Fibroblast of lung (primary cell): ENCODE results near the gene CATSPERD. TPM values are rescaled to one million over a fixed set of nuclear protein-coding genes. Genes with fewer than 3 reads are reported as not detected.

Experiments used
- DNase-seq, 2 donors: peaks; one replicate each; pipeline versions ENCODE4 v3.0.0 to v3.0.0-alpha.2; 2010; ENCODE audit warnings: low read depth in 2 of 2
- H2AFZ ChIP-seq: 2 replicates; pipeline ENCODE4 v1.5.1; 2012; ENCODE audit warnings: low read length, control low read depth, inconsistent platforms
- H3K27ac ChIP-seq: 2 replicates; pipeline ENCODE4 v1.5.1; 2011; ENCODE audit warnings: low read length, control low read depth; ENCODE audit not compliant: insufficient read depth
- H3K27me3 ChIP-seq: 2 replicates; pipeline ENCODE4 v1.5.1; 2011; ENCODE audit warnings: mild to moderate bottlenecking, low read length; ENCODE audit not compliant: control insufficient read depth, insufficient read depth
- H3K36me3 ChIP-seq: 2 replicates; pipeline ENCODE4 v1.5.1; 2011; ENCODE audit warnings: low read length; ENCODE audit not compliant: control insufficient read depth, insufficient read depth
- H3K4me1 ChIP-seq: 2 replicates; pipeline ENCODE4 v1.5.1; 2011; ENCODE audit warnings: low read length; ENCODE audit not compliant: control insufficient read depth, insufficient read depth; ENCODE audit errors: extremely low read depth
- H3K4me2 ChIP-seq: 2 replicates; pipeline ENCODE4 v1.5.1; 2011; ENCODE audit warnings: low read length, control low read depth; ENCODE audit not compliant: insufficient read depth; ENCODE audit errors: extremely low read depth
- H3K4me3 ChIP-seq, 4 experiments: fragments of 200-600 bp in 1 of 4; sonication (generic) in 1 of 4; replicated peaks in 1 of 4; 2 replicates each; pipeline ENCODE4 v1.5.1; 2011 to 2016; ENCODE audit warnings: low read length in 4 of 4, low read depth in 3 of 4, mild to moderate bottlenecking in 3 of 4, control low read depth in 2 of 4, inconsistent platforms in 1 of 4, mixed read lengths in 1 of 4; ENCODE audit not compliant: insufficient read depth in 1 of 4; ENCODE audit errors: control extremely low read depth in 1 of 4
- H3K79me2 ChIP-seq: 2 replicates; pipeline ENCODE4 v1.5.1; 2012; ENCODE audit warnings: mild to moderate bottlenecking, low read length, inconsistent platforms; ENCODE audit not compliant: control insufficient read depth, insufficient read depth
- H3K9ac ChIP-seq: 2 replicates; pipeline ENCODE4 v1.5.1; 2011; ENCODE audit warnings: mild to moderate bottlenecking, low read length, control low read depth; ENCODE audit not compliant: insufficient read depth
- H3K9me3 ChIP-seq: 2 replicates; pipeline ENCODE4 v1.5.1; 2012; ENCODE audit warnings: low read depth, low read length; ENCODE audit not compliant: control insufficient read depth, insufficient read depth
- H4K20me1 ChIP-seq: 2 replicates; pipeline ENCODE4 v1.5.1; 2011; ENCODE audit warnings: low read length; ENCODE audit not compliant: control insufficient read depth, insufficient read depth; ENCODE audit errors: extremely low read depth
- CTCF ChIP-seq, 2 donors: IDR thresholded peaks in 1 of 2; conservative IDR thresholded peaks in 1 of 2; 1 replicate in 1 of 2; 2 replicates in 1 of 2; pipeline ENCODE4 v1.5.1; 2011 to 2012; ENCODE audit warnings: low read length in 2 of 2, control low read depth in 1 of 2, inconsistent platforms in 1 of 2, low read depth in 1 of 2, mild to moderate bottlenecking in 1 of 2
- EZH2 ChIP-seq: IDR thresholded peaks from 2 replicates; pipeline ENCODE4 v1.5.1; 2012; ENCODE audit warnings: low read length, control low read depth, mild to moderate bottlenecking; ENCODE audit errors: missing control alignments
- polyA plus RNA-seq, 2 donors: library from polyadenylated mRNA; depleted of rRNA in 1 of 2; stranded (reverse) in 1 of 2; unstranded in 1 of 2; fragments of >200 nt; gene quantifications; 2 replicates each; pipeline ENCODE4 v1.2.1, GENCODE V29; 2011 to 2012; ENCODE audit warnings: missing spikeins in 1 of 2
- total RNA-seq: library from RNA; depleted of rRNA; stranded (reverse); fragments of >200 nt; gene quantifications from 2 replicates; pipeline ENCODE4 v1.2.1, GENCODE V29; 2014

CATSPERD gene
- total and polyA plus RNA-seq, 2 donors (not counting 1 experiment from before 2014, with no cell fraction given): not detected

- Histone ChIP-seq H3K36me3 (no peaks in the 10 kb centered on the region), H3K4me3 (no peak overlapping the region), H3K4me1 (no peaks in the 10 kb centered on the region), H3K9me3 (no peaks in the 10 kb centered on the region), H3K79me2 (no peaks in the 10 kb centered on the region), H3K4me2 (no peak overlapping the region), H3K27ac (no peak overlapping the region), H4K20me1 (no peaks in the 10 kb centered on the region), H3K9ac (no peak overlapping the region), H2AFZ (no peak overlapping the region), H3K27me3 (no peaks in the 10 kb centered on the region)
- DNase-seq: no peak
- no peak for TF ChIP-seq CTCF (conservative IDR thresholded peaks at IDR 0.05 in 1 of 2, IDR thresholded peaks at IDR 0.05 in 1 of 2; ENCODE audit: low read depth in 1 of 2, low read length in 2 of 2)
- no peak for TF ChIP-seq EZH2
Observed at GRCh38 chr19:5762608-5763217, 42.3 kb downstream of the CATSPERD start.

DNA sequence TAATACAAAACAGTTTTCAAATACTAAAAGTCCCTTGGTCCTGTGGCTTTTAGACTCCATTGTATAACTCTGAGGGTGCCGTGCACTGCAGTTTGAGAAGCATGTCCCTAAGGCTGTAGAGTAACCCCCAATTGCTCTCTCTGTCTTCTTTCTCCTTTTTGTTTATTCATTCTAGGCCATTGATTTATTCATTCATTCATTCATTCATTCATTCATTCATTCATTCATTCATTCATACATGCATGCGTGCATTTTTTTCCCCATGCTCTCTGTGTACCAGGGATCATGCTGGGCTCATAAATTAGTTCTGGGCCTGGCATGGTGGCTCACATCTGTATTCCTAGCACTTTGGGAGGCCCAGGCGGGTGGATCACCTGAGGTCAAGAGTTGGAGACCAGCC, 44.8 kb downstream of the CATSPERD start:
- Histone ChIP-seq H3K4me2 (no peak overlapping the region), H3K27ac (no peak overlapping the region), H2AFZ (no peak overlapping the region), H3K4me3 (no peak overlapping the region), H3K4me1 (no peaks in the 10 kb centered on the region), H3K36me3 (no peaks in the 10 kb centered on the region), H3K9ac (no peak overlapping the region), H3K27me3 (no peaks in the 10 kb centered on the region), H4K20me1 (no peaks in the 10 kb centered on the region), H3K79me2 (no peaks in the 10 kb centered on the region), H3K9me3 (no peaks in the 10 kb centered on the region)
- no peak for TF ChIP-seq EZH2
- TF ChIP-seq CTCF (conservative IDR thresholded peaks at IDR 0.05 in 1 of 2, IDR thresholded peaks at IDR 0.05 in 1 of 2; ENCODE audit: low read depth in 1 of 2, low read length in 2 of 2): no peak
- DNase-seq: no peak

DNA sequence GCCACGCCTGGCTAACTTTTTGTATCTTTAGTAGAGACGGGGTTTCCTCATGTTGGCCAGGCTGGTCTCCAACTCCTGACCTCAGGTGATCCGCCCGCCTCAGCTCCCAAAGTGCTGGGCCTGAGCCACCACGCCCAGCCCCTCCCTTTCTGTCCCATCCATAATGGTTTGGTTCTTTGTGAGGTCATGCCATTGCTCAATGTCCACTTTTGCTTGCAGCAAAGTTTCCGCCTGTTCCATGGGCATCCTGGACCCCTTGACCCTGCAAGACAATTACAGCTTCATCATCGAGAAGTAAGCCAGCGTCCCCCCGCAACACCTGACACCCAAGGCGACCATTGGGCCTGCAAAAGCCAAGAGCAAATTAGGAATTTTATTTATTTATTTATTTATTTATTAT, 47.5 kb downstream of the CATSPERD start:
- Histone ChIP-seq H3K27me3 (no peaks in the 10 kb centered on the region), H2AFZ (no peak overlapping the region), H3K9ac (no peak overlapping the region), H4K20me1 (no peaks in the 10 kb centered on the region), H3K4me3 (no peak overlapping the region), H3K4me1 (no peaks in the 10 kb centered on the region), H3K36me3 (no peaks in the 10 kb centered on the region), H3K27ac (no peak overlapping the region), H3K9me3 (no peaks in the 10 kb centered on the region), H3K4me2 (no peak overlapping the region), H3K79me2 (no peaks in the 10 kb centered on the region)
- no peak for DNase-seq
- TF ChIP-seq CTCF (conservative IDR thresholded peaks at IDR 0.05 in 1 of 2, IDR thresholded peaks at IDR 0.05 in 1 of 2; ENCODE audit: low read depth in 1 of 2, low read length in 2 of 2) (no peak), EZH2 (no peak)
